DOHH2 (cell line): Measurements from ENCODE around the gene HMX2.

ENCODE experiments used
- EZH2phosphoT487 ChIP-seq: fragments of 200-600 bp; sonication (generic); IDR thresholded peaks from 2 replicates; pipeline ENCODE4 v1.6.1; 2017; ENCODE audit warnings: borderline replicate concordance, mild to moderate bottlenecking, antibody characterized with exemption, low read length, moderate library complexity, mixed read lengths
- TF ChIP-seq, protein P1 (sequence below): fragments of 200-600 bp; sonication (generic); IDR thresholded peaks from one replicate; pipeline ENCODE4 v1.5.1; 2014; ENCODE audit warnings: antibody characterized with exemption, mild to moderate bottlenecking, low read depth, low read length; ENCODE audit not compliant: poor library complexity, severe bottlenecking

DNA sequence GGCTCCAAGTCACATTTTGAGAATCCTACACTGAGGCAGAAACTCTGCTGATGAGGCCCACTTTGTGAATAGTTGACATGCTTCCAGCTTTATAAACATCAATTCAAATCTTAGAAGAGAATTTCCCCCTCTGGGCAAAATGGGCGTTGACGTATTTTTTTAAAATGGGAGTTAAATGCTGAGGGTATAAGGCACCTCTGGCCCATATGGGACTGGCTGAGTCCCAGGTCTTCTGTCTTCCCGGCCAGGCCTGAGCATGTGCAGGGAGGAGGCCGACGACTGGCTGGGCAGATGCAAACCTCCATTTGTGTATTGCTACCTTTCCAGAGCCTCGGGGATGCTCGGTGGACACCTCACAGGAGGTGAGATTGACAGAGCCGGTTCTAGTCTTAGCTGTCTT is 44.0 kb downstream of the HMX2 start:
- TF ChIP-seq, protein P1, sequence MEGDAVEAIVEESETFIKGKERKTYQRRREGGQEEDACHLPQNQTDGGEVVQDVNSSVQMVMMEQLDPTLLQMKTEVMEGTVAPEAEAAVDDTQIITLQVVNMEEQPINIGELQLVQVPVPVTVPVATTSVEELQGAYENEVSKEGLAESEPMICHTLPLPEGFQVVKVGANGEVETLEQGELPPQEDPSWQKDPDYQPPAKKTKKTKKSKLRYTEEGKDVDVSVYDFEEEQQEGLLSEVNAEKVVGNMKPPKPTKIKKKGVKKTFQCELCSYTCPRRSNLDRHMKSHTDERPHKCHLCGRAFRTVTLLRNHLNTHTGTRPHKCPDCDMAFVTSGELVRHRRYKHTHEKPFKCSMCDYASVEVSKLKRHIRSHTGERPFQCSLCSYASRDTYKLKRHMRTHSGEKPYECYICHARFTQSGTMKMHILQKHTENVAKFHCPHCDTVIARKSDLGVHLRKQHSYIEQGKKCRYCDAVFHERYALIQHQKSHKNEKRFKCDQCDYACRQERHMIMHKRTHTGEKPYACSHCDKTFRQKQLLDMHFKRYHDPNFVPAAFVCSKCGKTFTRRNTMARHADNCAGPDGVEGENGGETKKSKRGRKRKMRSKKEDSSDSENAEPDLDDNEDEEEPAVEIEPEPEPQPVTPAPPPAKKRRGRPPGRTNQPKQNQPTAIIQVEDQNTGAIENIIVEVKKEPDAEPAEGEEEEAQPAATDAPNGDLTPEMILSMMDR, result no peak
- no peak for TF ChIP-seq EZH2phosphoT487
